Glutamatergic neuron (in vitro differentiated cells): ENCODE results near the gene OLA1. TPM values are rescaled to one million over a fixed set of nuclear protein-coding genes. Genes with fewer than 3 reads are reported as not detected.
A peak's percentile ranks its signal among the peaks of the same experiment; 100 is the strongest.

Experiments
- DNase-seq: peaks from one replicate; pipeline ENCODE4 v3.0.0; 2022
- H3K27ac Mint-ChIP-seq: one replicate; pipeline ENCODE4 v1.8.0; 2020; ENCODE audit warnings: mild to moderate bottlenecking, mixed read lengths, inconsistent platforms; ENCODE audit not compliant: unreplicated experiment
- H3K27me3 Mint-ChIP-seq: one replicate; pipeline ENCODE4 v1.8.0; 2020; ENCODE audit warnings: mild to moderate bottlenecking, moderate library complexity, mixed read lengths, inconsistent platforms; ENCODE audit not compliant: unreplicated experiment
- H3K36me3 Mint-ChIP-seq: one replicate; pipeline ENCODE4 v1.8.0; 2020; ENCODE audit warnings: mild to moderate bottlenecking, mixed read lengths, inconsistent platforms; ENCODE audit not compliant: unreplicated experiment
- H3K4me1 Mint-ChIP-seq: one replicate; pipeline ENCODE4 v1.8.0; 2020; ENCODE audit warnings: mild to moderate bottlenecking, low read depth, mixed read lengths, inconsistent platforms; ENCODE audit not compliant: unreplicated experiment
- H3K4me3 Mint-ChIP-seq: one replicate; pipeline ENCODE4 v1.8.0; 2020; ENCODE audit warnings: mild to moderate bottlenecking, mixed read lengths, inconsistent platforms; ENCODE audit not compliant: unreplicated experiment
- H3K9me3 Mint-ChIP-seq: one replicate; pipeline ENCODE4 v1.8.0; 2020; ENCODE audit warnings: mild to moderate bottlenecking, moderate library complexity, mixed read lengths, inconsistent platforms; ENCODE audit not compliant: unreplicated experiment
- CTCF ChIP-seq: fragments of 200-600 bp; sonication (generic); IDR thresholded peaks from one replicate; pipeline ENCODE4 v1.5.0; 2021; ENCODE audit not compliant: partially characterized antibody, unreplicated experiment
- total RNA-seq: library from RNA; stranded (reverse); fragmentation: NEBNext Ultra II Directional; extraction: Animal tissue kit (Norgen Biotek cat#: 25700); gene quantifications from one replicate; pipeline ENCODE4 v1.2.1, GENCODE V29; 2021; ENCODE audit not compliant: unreplicated experiment

OLA1 gene
- total RNA-seq, 1 donor from 2014 or later = 96.2 TPM

- peaks cover 17% of the 10 kb centered on the region for H3K9me3 Mint-ChIP-seq
- H3K4me1 Mint-ChIP-seq = peaks cover 51% of the 10 kb centered on the region
- peaks cover 7% of the 10 kb centered on the region for H3K27me3 Mint-ChIP-seq
- no peaks in the 10 kb centered on the region for H3K36me3 Mint-ChIP-seq
- no peak for DNase-seq
- H3K4me3 Mint-ChIP-seq = peak overlapping the region; percentile 84
- no peak for TF ChIP-seq CTCF
- peak overlapping the region; percentile 95 for H3K27ac Mint-ChIP-seq
Observed at GRCh38 chr2:174024524-174025270, 223.6 kb downstream of the OLA1 start.

GRCh38 chr2:174023591-174024523 lies 224.5 kb downstream of the OLA1 start:
- peak overlapping the region; percentile 84 for H3K4me3 Mint-ChIP-seq
- DNase-seq = peak; percentile 85

More at GRCh38 chr2:174023591-174024523, 224.5 kb downstream of the OLA1 start:
- no peak for TF ChIP-seq CTCF
- Mint-ChIP-seq H3K27me3 (peaks cover 7% of the 10 kb centered on the region), H3K4me1 (peaks cover 47% of the 10 kb centered on the region), H3K27ac (peak overlapping the region; percentile 95), H3K9me3 (peaks cover 17% of the 10 kb centered on the region), H3K36me3 (no peaks in the 10 kb centered on the region)

Other genes with a start within 250 kb of the OLA1 start
- not detected for gene SP9, start 86.4 kb upstream of the OLA1 start, total RNA-seq
- 51.3 TPM for gene SCRN3, start 147.2 kb upstream of the OLA1 start, total RNA-seq
- 51.1 TPM for gene GPR155, start 238.5 kb upstream of the OLA1 start, total RNA-seq